HG02571 (cell line): ENCODE results near the gene SLC39A3.

Experiments used
- ATAC-seq: cut with Tn5 transposase; IDR thresholded peaks from one replicate; pipeline ENCODE4 v1.9.1; 2021; ENCODE audit warnings: mild to moderate bottlenecking, moderate library complexity; ENCODE audit not compliant: unreplicated experiment

SLC39A3 gene

GRCh38 chr19:2706251-2706650, 33.6 kb downstream of the SLC39A3 start:
- ATAC-seq, result no peak

DNA sequence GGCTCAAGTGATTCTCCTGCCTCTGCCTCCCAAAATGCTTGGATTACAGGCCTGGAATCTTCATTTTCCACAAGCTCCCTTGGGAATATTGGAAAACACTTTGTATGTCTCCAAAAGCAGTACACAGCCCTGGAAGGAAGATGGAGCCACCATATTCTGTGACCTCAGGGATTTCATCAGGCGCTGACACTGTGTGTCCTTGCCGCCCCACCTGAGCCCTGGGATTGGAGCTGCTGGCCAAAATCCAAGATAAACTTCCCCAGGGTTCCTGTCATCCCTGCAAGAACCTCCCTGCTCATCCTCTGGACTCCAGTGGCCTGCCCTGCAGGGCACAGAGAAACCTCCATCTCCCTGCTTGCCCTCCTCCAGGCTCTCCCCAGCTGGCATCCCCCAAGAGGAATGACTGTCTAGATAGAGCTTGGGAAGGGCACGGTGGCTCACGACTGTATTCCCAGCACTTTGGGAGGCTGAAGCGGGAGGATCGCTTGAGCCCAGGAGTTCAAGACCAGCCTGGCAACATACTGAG, 36.1 kb downstream of the SLC39A3 start:
- ATAC-seq, result no peak

GRCh38 chr19:2703077-2703437, 36.8 kb downstream of the SLC39A3 start:
- no peak for ATAC-seq

DNA sequence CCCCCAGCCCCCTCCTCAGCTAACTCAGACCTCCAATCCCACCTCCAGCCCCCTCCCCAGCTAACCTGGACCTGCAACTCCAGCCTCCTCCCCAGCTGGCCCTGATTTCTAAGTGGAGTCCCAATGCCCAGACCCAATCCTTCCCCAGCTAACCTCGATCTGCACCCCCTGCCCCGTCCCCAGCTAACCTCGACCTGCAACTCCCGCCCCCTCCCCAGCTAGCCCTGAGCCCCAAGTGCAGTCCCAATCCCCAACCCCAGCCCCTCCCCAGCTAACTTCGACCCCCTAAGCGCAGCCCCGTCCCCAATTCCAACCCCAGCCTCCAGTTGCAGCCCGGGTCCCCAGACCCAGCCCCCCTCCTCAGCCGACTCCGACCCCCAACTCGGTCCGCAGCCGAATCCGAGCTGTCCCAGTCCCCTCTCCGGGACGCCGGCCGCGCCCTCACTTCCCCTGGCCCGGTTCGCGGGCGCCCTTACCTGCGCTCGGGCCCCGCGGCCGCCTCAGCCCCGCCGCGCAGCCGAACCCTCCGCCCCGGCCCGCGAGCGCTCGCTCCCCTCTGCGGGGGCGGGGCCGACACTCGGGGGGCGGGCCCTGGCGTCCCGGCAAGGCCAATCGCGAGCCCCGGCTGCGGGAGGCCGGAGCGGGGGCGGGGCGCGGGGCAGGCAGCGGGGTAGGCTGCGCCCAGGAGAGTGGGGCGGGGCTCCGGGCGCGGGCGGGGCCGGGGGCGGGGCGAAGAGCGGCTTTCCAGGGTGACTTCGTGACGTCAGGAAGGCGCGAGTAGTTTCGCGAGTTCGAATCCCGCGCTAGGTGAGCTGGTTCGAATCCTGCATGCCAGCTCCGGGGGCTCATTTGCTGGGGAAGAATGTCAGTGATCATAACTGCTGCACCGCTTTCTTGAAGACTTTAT, 37.4 kb downstream of the SLC39A3 start, which contains the start of gene GNG7:
GNG7 (minus strand) TSS at position 525 of the 907 bp plus-strand sequence. CDS start 182,006 bp downstream, outside the sequence.
- peak; percentile 73 for ATAC-seq

GRCh38 chr19:2701361-2702169, 38.3 kb downstream of the SLC39A3 start:
- ATAC-seq, result no peak

GRCh38 chr19:2700660-2701360, 39.0 kb downstream of the SLC39A3 start:
- no peak for ATAC-seq

DNA sequence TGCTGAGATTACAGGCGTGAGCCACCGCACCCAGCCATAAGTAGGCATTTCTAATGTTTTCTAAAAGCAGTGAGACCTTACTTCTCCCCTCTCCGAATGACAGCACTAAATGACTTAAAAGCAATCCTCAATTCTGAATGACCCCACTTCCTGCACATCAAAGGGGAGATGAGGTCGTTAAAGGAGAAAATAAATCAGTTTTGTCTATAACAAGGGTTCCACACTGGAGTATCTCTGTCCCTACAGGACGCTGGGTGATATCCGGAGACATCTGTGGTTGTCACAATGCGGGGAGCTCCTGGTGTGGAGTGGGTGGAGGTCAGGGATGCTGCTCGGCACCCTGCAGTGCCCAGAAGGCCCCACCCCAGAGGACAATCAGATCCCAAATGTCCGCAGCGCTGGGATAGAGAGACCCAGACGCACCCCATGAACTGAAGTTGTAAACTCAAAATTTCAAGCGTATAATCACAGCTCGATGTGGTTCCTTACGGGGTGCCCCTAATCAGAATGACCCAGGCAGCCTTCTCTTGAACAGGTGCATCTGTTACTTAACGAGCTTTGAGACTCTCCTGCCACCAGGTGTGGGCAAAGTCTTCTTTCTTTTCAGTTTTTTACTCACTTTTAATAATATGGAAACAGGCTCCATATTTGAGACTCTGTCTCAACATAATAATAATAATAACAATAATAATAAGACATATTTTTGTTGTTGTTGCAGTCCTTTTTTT, 40.2 kb downstream of the SLC39A3 start:
- ATAC-seq, result no peak

- no peak for ATAC-seq
These were observed 45.6 kb downstream of the SLC39A3 start for GRCh38 chr19:2694196-2694595.

DNA sequence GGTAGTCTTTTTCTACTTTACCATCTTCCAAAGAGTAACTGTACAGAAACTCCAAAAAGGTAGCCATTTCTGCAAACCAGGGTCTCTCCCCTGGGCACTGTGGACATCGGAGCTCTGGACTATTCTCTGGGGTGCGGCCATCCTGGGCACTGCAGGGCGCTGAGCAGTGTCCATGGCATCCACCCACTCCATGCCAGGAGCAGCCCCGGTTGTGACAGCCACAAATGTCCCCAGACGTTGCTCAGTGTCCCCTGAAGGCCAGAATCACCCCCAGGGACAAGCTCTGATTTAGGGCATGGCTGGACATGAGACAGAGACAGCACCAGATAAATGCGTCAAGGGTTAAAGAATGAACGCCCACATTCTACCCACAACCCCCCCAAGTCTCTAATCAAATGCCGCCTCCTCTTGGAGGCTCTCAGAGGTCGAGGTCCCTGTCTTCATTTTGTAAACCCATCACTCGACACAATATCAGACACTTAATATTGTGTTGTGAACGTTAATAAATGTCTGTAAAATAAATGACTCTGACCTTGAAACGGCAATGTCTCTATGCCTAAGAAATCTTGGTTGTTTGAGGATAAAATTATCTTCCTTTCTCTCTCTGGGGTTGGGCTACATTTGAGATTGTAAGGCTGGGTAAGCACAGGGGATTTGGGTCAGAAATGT, 46.2 kb downstream of the SLC39A3 start:
- no peak for ATAC-seq

DNA sequence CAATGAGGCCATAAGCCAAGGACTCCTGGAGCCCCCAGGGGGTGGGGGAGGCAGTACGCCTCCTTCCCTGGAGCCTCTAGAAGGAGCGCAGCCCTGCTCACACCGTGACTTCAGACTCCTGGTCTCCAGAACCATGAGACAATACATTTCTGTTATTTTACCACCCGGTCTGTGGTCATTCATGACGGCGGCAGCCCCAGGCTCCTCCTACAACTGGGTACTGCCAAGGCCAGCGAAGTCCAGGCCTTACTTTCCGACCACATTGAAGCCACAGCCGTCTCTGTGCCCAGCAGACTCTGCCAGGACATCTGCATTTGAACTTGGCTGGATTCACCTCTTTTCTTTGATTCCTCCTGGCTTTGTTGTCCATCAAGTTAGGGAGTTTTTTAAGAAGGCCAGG, 47.9 kb downstream of the SLC39A3 start:
- ATAC-seq, result no peak

DNA sequence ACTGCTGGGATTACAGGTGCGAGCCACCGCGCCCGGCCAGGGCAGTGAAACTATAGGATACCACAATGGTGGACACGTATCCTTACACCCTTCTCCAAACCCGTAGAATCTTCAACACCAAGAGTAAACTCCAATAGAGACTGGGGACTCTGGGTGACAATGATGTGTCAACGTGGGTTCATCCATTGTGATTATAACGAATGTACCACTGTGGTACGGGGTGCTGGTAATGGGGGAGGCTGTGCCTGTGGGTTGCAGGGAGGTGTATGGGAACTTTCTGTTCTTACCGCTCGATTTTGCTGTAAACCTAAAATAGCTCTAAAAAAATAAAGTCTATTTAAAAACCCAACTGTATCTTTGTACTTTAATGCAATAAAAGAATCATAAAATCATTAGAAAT, 49.0 kb downstream of the SLC39A3 start:
- ATAC-seq, result no peak

DNA sequence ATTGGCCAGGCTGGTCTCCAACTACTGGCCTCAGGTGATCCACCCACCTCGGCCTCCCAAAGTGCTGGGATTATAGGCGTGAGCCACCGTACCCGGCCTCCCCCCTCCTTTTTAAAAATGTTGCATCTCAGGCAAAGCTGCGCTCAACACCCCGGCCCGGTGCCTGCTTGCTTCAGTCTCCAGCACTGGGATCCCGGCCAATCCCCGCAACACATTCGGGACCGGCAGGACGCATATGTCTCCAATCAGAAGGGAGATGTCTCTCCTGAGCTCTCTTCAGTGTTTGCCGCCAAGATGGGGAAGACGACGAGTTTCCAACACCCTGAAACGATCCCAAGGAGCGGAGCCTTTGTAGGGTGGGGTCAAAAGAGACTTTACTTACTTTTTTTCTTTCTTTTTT, 53.5 kb downstream of the SLC39A3 start:
- no peak for ATAC-seq

GRCh38 chr19:2685204-2685704, 54.6 kb downstream of the SLC39A3 start:
- no peak for ATAC-seq

GRCh38 chr19:2683430-2684003, 56.3 kb downstream of the SLC39A3 start:
- no peak for ATAC-seq
